Ectodermal cell (in vitro differentiated cells): ENCODE results near the gene SLC25A15.
"Not testable (repeated sequence)": the region's sequence is repeated elsewhere in the genome, so short reads cannot be mapped to it uniquely, and the experiment has no call there.

Source experiments
- H3K27ac ChIP-seq: 2 replicates; pipeline ENCODE4 v1.7.0; 2013; ENCODE audit warnings: mild to moderate bottlenecking, low read depth, low read length; ENCODE audit not compliant: insufficient read depth, poor library complexity, severe bottlenecking
- H3K27me3 ChIP-seq: 2 replicates; pipeline ENCODE4 v1.7.0; 2013; ENCODE audit warnings: mild to moderate bottlenecking, low read length; ENCODE audit not compliant: insufficient read depth, control insufficient read depth, poor library complexity, severe bottlenecking
- H3K36me3 ChIP-seq: one replicate; pipeline ENCODE4 v1.7.0; 2013; ENCODE audit warnings: low read length; ENCODE audit not compliant: control insufficient read depth, insufficient read depth
- H3K4me1 ChIP-seq: one replicate; pipeline ENCODE4 v1.7.0; 2013; ENCODE audit warnings: low read length; ENCODE audit not compliant: control insufficient read depth, insufficient read depth
- H3K4me3 ChIP-seq: 2 replicates; pipeline ENCODE4 v1.7.0; 2013; ENCODE audit warnings: low read depth, low read length, control low read depth; ENCODE audit not compliant: insufficient read depth
- H3K9me3 ChIP-seq: 2 replicates; pipeline ENCODE4 v1.7.0; 2013; ENCODE audit warnings: mild to moderate bottlenecking, low read length, moderate library complexity; ENCODE audit not compliant: control insufficient read depth
- WGBS, 2 experiments: methylation state at CpG; one replicate each; pipeline ENCODE4 v1.1.7; 2013; ENCODE audit warnings: missing lambda C conversion rate in 2 of 2; 5-methylcytosine and 5-hydroxymethylcytosine counted together

SLC25A15 gene

DNA sequence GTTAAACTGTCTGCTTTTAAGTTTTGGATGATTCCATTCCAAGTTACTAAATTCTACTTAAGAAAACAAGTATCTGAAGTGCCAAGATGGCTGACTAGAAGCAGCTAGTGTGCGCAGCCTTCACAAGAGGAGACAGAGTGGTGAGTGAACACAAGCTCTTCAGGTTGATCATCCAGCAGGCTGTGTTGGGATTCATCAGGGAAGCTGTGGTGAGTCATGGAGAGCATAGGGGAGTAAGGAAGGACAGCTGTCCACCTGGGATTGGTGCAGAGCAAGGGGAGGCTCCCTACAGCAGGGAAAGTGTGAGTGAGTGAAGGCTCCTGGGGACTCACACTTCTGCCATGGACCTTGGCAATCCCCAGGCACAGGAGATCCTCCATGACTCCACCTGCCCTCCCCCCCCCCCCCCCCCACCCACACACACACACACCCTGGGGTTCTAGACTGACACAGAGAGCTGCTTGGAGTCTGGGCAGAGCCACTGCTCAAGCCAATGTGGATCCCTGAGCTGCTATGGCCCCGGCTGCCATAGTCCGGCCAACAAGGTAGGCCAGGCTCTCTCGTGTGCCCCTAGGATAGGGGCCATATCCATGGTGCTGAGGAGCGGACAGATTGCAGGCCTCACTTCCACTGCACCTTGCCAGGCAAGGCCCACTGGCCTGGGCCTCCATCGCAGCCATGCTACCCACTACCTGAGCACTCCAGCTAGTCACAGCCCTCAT is 23.5 kb downstream of the SLC25A15 start:
- Histone ChIP-seq H3K4me1 (no peaks in the 10 kb centered on the region), H3K27ac (no peak overlapping the region), H3K27me3 (no peaks in the 10 kb centered on the region), H3K4me3 (no peak overlapping the region), H3K36me3 (peaks cover 18% of the 10 kb centered on the region), H3K9me3 (peaks cover 5% of the 10 kb centered on the region)
- WGBS, 2 experiments = 93 to 96% methylated on average over 6 of the region's 6 CpGs

- H3K4me1 ChIP-seq = no peaks in the 10 kb centered on the region
- no peak overlapping the region for H3K4me3 ChIP-seq
- H3K27me3 ChIP-seq = no peaks in the 10 kb centered on the region
- peaks cover 5% of the 10 kb centered on the region for H3K9me3 ChIP-seq
- WGBS, 2 experiments = 78 to 82% methylated on average over 7 of the region's 7 CpGs
- H3K36me3 ChIP-seq = peaks cover 13% of the 10 kb centered on the region
- H3K27ac ChIP-seq = no peak overlapping the region
Measured at GRCh38 chr13:40813667-40814454, 24.4 kb downstream of the SLC25A15 start.

DNA sequence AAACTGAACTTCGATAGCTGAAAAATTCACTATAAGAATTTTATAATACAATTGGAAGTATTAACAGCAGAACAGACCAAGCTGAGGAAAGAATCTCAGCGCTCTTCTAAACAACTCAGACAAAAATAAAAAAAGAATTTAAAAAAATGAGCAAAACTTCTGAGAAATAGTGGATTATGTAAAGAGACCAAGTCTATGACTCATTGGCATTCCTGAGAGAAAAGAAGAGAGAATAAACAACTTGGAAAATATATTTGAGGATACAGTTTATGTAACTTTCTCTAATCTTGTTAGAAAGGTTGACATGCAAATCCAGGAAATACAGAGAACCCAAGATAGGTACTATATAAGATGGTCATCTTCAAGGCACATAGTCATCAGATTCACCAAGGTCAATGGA is 25.4 kb downstream of the SLC25A15 start:
- peaks cover 5% of the 10 kb centered on the region for H3K9me3 ChIP-seq
- no peak overlapping the region for H3K27ac ChIP-seq
- peaks cover 4% of the 10 kb centered on the region for H3K36me3 ChIP-seq
- no CpG with 5 or more reads among the region's 2 CpGs for WGBS, 2 experiments
- no peaks in the 10 kb centered on the region for H3K27me3 ChIP-seq
- no peak overlapping the region for H3K4me3 ChIP-seq
- no peaks in the 10 kb centered on the region for H3K4me1 ChIP-seq

DNA sequence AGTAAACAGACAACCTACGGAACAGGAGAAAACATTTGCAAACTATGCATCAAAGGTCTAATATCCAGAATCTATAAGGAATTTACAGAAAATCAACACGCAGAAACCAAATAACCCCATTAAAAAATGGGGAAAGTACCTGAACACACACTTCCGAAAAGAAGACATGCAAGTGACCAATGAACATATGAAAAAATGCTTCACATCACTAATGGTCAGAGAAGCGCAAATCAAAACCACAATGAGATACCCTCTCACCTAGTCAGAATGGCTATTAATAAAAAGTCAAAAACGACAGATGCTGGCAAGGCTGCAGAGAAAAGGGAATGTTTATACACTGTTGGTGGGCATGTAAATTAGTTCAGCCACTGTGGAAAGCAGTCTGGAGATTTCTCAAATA is 29.5 kb downstream of the SLC25A15 start:
- Histone ChIP-seq H3K27ac (no peak overlapping the region), H3K27me3 (no peaks in the 10 kb centered on the region), H3K4me3 (no peak overlapping the region), H3K36me3 (no peaks in the 10 kb centered on the region), H3K4me1 (no peaks in the 10 kb centered on the region), H3K9me3 (peaks cover 5% of the 10 kb centered on the region)
- 87 to 93% methylated on average over 5 of the region's 5 CpGs for WGBS, 2 experiments

GRCh38 chr13:40819797-40820315 is 30.4 kb downstream of the SLC25A15 start:
- Histone ChIP-seq H3K27me3 (no peaks in the 10 kb centered on the region), H3K9me3 (peaks cover 5% of the 10 kb centered on the region), H3K27ac (no peak overlapping the region), H3K36me3 (no peaks in the 10 kb centered on the region), H3K4me1 (no peaks in the 10 kb centered on the region), H3K4me3 (no peak overlapping the region)
- 80 to 100% methylated on average over 1 of the region's 1 CpG for WGBS, 2 experiments

DNA sequence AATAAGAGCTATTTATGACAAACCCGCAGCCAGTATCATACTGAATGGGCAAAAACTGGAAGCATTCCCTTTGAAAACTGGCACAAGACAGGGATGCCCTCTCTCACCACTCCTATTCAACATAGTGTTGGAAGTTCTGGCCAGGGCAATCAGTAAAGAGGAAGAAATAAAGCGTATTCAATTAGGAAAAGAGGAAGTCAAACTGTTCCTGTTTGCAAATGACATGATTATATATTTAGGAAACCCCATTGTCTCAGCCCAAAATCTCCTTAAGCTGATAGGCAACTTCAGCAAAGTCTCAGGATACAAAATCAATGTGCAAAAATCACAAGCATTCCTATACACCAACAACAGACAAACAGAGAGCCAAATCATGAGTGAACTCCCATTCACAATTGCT is 50.3 kb downstream of the SLC25A15 start:
- WGBS, 2 experiments = 40 to 80% methylated on average over 1 of the region's 2 CpGs
- not testable (repeated sequence) for H3K27me3 ChIP-seq, H3K4me3 ChIP-seq, H3K9me3 ChIP-seq, H3K36me3 ChIP-seq, H3K27ac ChIP-seq, H3K4me1 ChIP-seq

DNA sequence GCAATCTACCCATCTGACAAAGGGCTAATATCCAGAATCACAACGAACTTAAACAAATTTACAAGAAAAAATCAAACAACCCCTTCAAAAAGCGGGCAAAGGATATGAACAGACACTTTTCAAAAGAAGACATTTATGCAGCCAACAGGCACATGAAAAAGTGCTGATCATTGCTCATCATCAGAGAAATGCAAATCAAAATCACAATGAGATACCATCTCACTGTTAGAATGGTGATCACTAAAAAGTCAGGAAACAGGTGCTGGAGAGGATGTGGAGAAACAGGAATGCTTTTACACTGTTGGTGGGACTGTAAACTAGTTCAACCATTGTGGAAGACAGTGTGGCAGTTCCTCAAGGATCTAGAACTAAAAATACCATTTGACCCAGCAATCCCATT is 51.5 kb downstream of the SLC25A15 start:
- 91 to 93% methylated on average over 2 of the region's 2 CpGs for WGBS, 2 experiments
- H3K27ac ChIP-seq, H3K27me3 ChIP-seq, H3K9me3 ChIP-seq, H3K36me3 ChIP-seq, H3K4me3 ChIP-seq, H3K4me1 ChIP-seq: not testable (repeated sequence)
